Hepatic stellate cell (primary cell): ENCODE measurements around the gene VCAN.

Experiments
- DNase-seq: peaks from one replicate; pipeline ENCODE4 v3.0.0; 2011; ENCODE audit warnings: low spot score

VCAN gene

GRCh38 chr5:83531661-83532060, 60.1 kb downstream of the VCAN start:
- DNase-seq: no peak

GRCh38 chr5:83538786-83539462, 67.4 kb downstream of the VCAN start:
- DNase-seq: no peak

- DNase-seq: no peak
These were observed 67.9 kb downstream of the VCAN start for GRCh38 chr5:83539463-83539790.

- no peak for DNase-seq
These were observed 68.6 kb downstream of the VCAN start for GRCh38 chr5:83540105-83540504.

GRCh38 chr5:83540783-83541182, 69.2 kb downstream of the VCAN start:
- DNase-seq: no peak

- DNase-seq: no peak
These were observed 71.3 kb downstream of the VCAN start for GRCh38 chr5:83542839-83543238.

GRCh38 chr5:83543898-83544297, 72.4 kb downstream of the VCAN start:
- no peak for DNase-seq

GRCh38 chr5:83547161-83547560, 75.6 kb downstream of the VCAN start:
- no peak for DNase-seq

GRCh38 chr5:83547889-83548288, 76.3 kb downstream of the VCAN start:
- DNase-seq: no peak

GRCh38 chr5:83548581-83548980, 77.0 kb downstream of the VCAN start:
- no peak for DNase-seq

- DNase-seq: no peak
These were observed 77.5 kb downstream of the VCAN start for GRCh38 chr5:83549076-83549475.

GRCh38 chr5:83549674-83550073, 78.1 kb downstream of the VCAN start:
- no peak for DNase-seq

GRCh38 chr5:83551821-83552220, 80.3 kb downstream of the VCAN start:
- no peak for DNase-seq

GRCh38 chr5:83552275-83552674, 80.7 kb downstream of the VCAN start:
- DNase-seq: no peak

- DNase-seq: no peak
These were observed 81.5 kb downstream of the VCAN start for GRCh38 chr5:83553000-83553486.

GRCh38 chr5:83554133-83554532, 82.6 kb downstream of the VCAN start:
- DNase-seq: no peak

- DNase-seq: no peak
These were observed 83.1 kb downstream of the VCAN start for GRCh38 chr5:83554686-83555085.

- DNase-seq: no peak
These were observed 83.7 kb downstream of the VCAN start for GRCh38 chr5:83555263-83555662.

- DNase-seq: no peak
These were observed 84.6 kb downstream of the VCAN start for GRCh38 chr5:83556190-83556589.

- no peak for DNase-seq
These were observed 87.7 kb downstream of the VCAN start for GRCh38 chr5:83559118-83559785.

GRCh38 chr5:83562071-83562606, 90.6 kb downstream of the VCAN start:
- DNase-seq: no peak

- DNase-seq: no peak
These were observed 91.4 kb downstream of the VCAN start for GRCh38 chr5:83562791-83563557.

GRCh38 chr5:83563631-83564030, 92.1 kb downstream of the VCAN start:
- no peak for DNase-seq
